GM12878 (cell line): ENCODE data around the gene PRL. TPM values are rescaled to one million over a fixed set of nuclear protein-coding genes. Genes with fewer than 3 reads are reported as not detected.

Source experiments
- ATAC-seq: fragments of 200-7000 bp; cut with Tn5 transposase; 3 replicates; pipeline ENCODE4 v1.9.1; 2020; ENCODE audit warnings: mild to moderate bottlenecking, moderate library complexity
- BruUV-seq: library from RNA; stranded (reverse); fragments of 400-500 nt; replicated peaks from 2 replicates; lab custom pipeline; 2021; lab: Mats Ljungman, UMichigan
- CTCF ChIA-PET: fragments of 300-600 bp; sonication (Branson Sonifier 250); formaldehyde crosslinking; extraction: SDS; loops from one replicate; lab custom pipeline; 2021; ENCODE audit warnings: inconsistent platforms; lab: Yijun Ruan, JAX
- POLR2A ChIA-PET: fragments of 350-600 bp; formaldehyde crosslinking; extraction: SDS; loops from one replicate; lab custom pipeline; 2021; ENCODE audit warnings: inconsistent platforms; lab: Charles Lee
- RAD21 ChIA-PET: fragments of 300-600 bp; sonication (Branson Sonifier 250); formaldehyde crosslinking; loops from one replicate; lab custom pipeline; 2023; ENCODE audit warnings: antibody characterized with exemption; ENCODE audit not compliant: unreplicated experiment; lab: Charles Lee
- SMC1A ChIA-PET: fragments of 300-600 bp; sonication (Branson Sonifier 250); formaldehyde crosslinking; loops from one replicate; lab custom pipeline; 2023; ENCODE audit not compliant: unreplicated experiment, uncharacterized antibody; lab: Charles Lee
- DNase-seq: peaks from one replicate; pipeline ENCODE4 v3.0.0-alpha.2; 2011; ENCODE audit warnings: low read depth, low spot score
- FAIRE-seq: peaks from 3 replicates; lab custom pipeline; 2011; peaks lifted over from hg19 to GRCh38; lab: Jason Lieb, UNC
- H2AFZ ChIP-seq: 2 replicates; pipeline ENCODE4 v1.6.0; 2011; ENCODE audit warnings: low read depth, low read length, control low read depth; ENCODE audit not compliant: control insufficient read depth
- H3K27ac ChIP-seq: 2 replicates; pipeline ENCODE4 v1.5.1; 2011; ENCODE audit warnings: control low read depth; ENCODE audit not compliant: control insufficient read depth, insufficient read depth
- H3K27me3 ChIP-seq, 2 experiments: replicated peaks in 1 of 2; 2 replicates each; pipeline versions ENCODE4 v1.6.0 to v1.6.1; 2011; ENCODE audit warnings: low read length in 1 of 2; ENCODE audit not compliant: control insufficient read depth in 2 of 2, insufficient read depth in 2 of 2
- H3K36me3 ChIP-seq, 2 experiments: 2 replicates each; pipeline ENCODE4 v1.5.1; 2011; ENCODE audit warnings: low read length in 1 of 2; ENCODE audit not compliant: control insufficient read depth in 2 of 2, insufficient read depth in 2 of 2
- H3K4me1 ChIP-seq: 2 replicates; pipeline ENCODE4 v1.6.1; 2011; ENCODE audit warnings: mild to moderate bottlenecking, low read length, moderate library complexity, mixed read lengths; ENCODE audit not compliant: control insufficient read depth, insufficient read depth
- H3K4me2 ChIP-seq: 2 replicates; pipeline ENCODE4 v1.6.0; 2011; ENCODE audit warnings: control low read depth; ENCODE audit not compliant: control insufficient read depth, insufficient read depth
- H3K4me3 ChIP-seq: fragments of 200-600 bp; sonication (generic); 2 replicates; pipeline ENCODE4 v1.5.1; 2016
- H3K79me2 ChIP-seq: 2 replicates; pipeline ENCODE4 v1.6.0; 2011; ENCODE audit warnings: low read length; ENCODE audit not compliant: control insufficient read depth, insufficient read depth
- H3K9ac ChIP-seq: 2 replicates; pipeline ENCODE4 v1.8.0; 2011; ENCODE audit warnings: low read length, control low read depth, mixed read lengths; ENCODE audit not compliant: control insufficient read depth, insufficient read depth
- H3K9me3 ChIP-seq: replicated peaks from 3 replicates; pipeline ENCODE4 v1.5.1; 2011; ENCODE audit warnings: mild to moderate bottlenecking, low read length; ENCODE audit not compliant: control insufficient read depth, insufficient read depth
- H4K20me1 ChIP-seq: 2 replicates; pipeline ENCODE4 v1.6.0; 2011; ENCODE audit not compliant: control insufficient read depth, insufficient read depth
- FOS ChIP-seq: IDR thresholded peaks from 3 replicates; pipeline ENCODE4 v1.6.1; 2011; ENCODE audit warnings: borderline replicate concordance; ENCODE audit not compliant: insufficient read length; ENCODE audit errors: extremely low read depth
- IKZF1 ChIP-seq: fragments of 450-650 bp; conservative IDR thresholded peaks from 2 replicates; pipeline ENCODE4 v1.6.1; 2017; ENCODE audit warnings: antibody characterized with exemption, mild to moderate bottlenecking
- LARP7 ChIP-seq: fragments of 450-650 bp; IDR thresholded peaks from 2 replicates; pipeline ENCODE4 v1.6.1; 2017; ENCODE audit warnings: mild to moderate bottlenecking
- NKRF ChIP-seq: fragments of 450-650 bp; conservative IDR thresholded peaks from 2 replicates; pipeline ENCODE4 v1.6.1; 2017; ENCODE audit warnings: mild to moderate bottlenecking, moderate library complexity
- NR2C2 ChIP-seq: IDR thresholded peaks from 2 replicates; pipeline ENCODE4 v1.6.1; 2011; ENCODE audit warnings: borderline replicate concordance, low read depth; ENCODE audit not compliant: control insufficient read depth, insufficient read length
- WGBS: methylation state at CpG from one replicate; pipeline ENCODE4 v1.1.6; 2016; ENCODE audit warnings: low lambda C conversion rate; ENCODE audit not compliant: insufficient replicate concordance, insufficient coverage; ENCODE audit errors: missing lambda C conversion rate; 5-methylcytosine and 5-hydroxymethylcytosine counted together
- in situ Hi-C: fragments of 300-500 bp; cut with MboI; formaldehyde crosslinking; loops from 9 replicates; pipeline ENCODE4 v1.14.3; 2018; ENCODE audit warnings: mixed read lengths
- intact Hi-C: fragments of 100-400 bp; cut with micrococcal nuclease; formaldehyde crosslinking; loops from one replicate; pipeline ENCODE4 v1.14.2; 2022; ENCODE audit not compliant: unreplicated experiment
- polyA plus RNA-seq, 11 experiments: library from polyadenylated mRNA; depleted of rRNA in 4 of 11; unstranded in 6 of 11; stranded (reverse) in 5 of 11; fragments of >200 nt; fragmentation: Nextera tagmentation in 4 of 11; fragmentation: Illumina TruSeq in 1 of 11; extraction: Ambion mirVana in 4 of 11; extraction: Trizol in 1 of 11; gene quantifications; 1 replicate in 1 of 11; 2 replicates in 10 of 11; pipeline versions ENCODE4 v1.2.1 to v1.2.3, GENCODE V29; 2011 to 2016; ENCODE audit warnings: inconsistent platforms in 2 of 11, missing spikeins in 2 of 11, low read depth in 1 of 11
- total RNA-seq, 4 experiments: library from RNA; depleted of rRNA in 3 of 4; stranded (reverse); fragments of >200 nt in 3 of 4; fragmentation: Illumina TruSeq in 1 of 4; extraction: Trizol in 1 of 4; gene quantifications; 2 replicates each; pipeline versions ENCODE4 v1.2.1 to v1.2.3, GENCODE V29; 2013 to 2021

PRL gene
- total and polyA plus RNA-seq, 10 of the 15 experiments (the other 5 are each of a cell fraction or from before 2014, with no cell fraction given): 0.05 to 34.9 (median 23.5) TPM

- intact Hi-C loops: no loop called here
- ATAC-seq (no peak), FAIRE-seq (no peak), DNase-seq (no peak)
- H3K27me3 ChIP-seq: no peaks in the 10 kb centered on the region
- in situ Hi-C loops: no loop called here
- H3K79me2 ChIP-seq: no peaks in the 10 kb centered on the region
- no TSS peak for BruUV-seq
- TF ChIP-seq NR2C2 (no peak), NKRF (no peak)
- RAD21 ChIA-PET: no interaction called here
- peaks cover 5% of the 10 kb centered on the region; the same call in 2 of the 3 replicates for H3K9me3 ChIP-seq
- no peaks in the 10 kb centered on the region for H4K20me1 ChIP-seq
- SMC1A ChIA-PET: interaction anchor here (0.6 to 1.2 kb wide), 3 partner anchors 14 to 208 kb away, joined by 3 to 6 read pairs (median 3); no protein-coding TSS in a partner anchor
- no peak overlapping the region for H3K4me2 ChIP-seq
- H3K36me3 ChIP-seq: no peaks in the 10 kb centered on the region
- H3K27ac ChIP-seq: no peak overlapping the region
- CTCF ChIA-PET: interaction anchor here (0.6 kb wide), 1 partner anchor 25 kb away, joined by 3 read pairs; no protein-coding TSS in a partner anchor
- POLR2A ChIA-PET: no interaction called here
- no peaks in the 10 kb centered on the region for H3K4me1 ChIP-seq
- 0% methylated on average over 2 of the region's 2 CpGs for WGBS
- no peak overlapping the region for H2AFZ ChIP-seq
- H3K9ac ChIP-seq: no peak overlapping the region
- no peak overlapping the region for H3K4me3 ChIP-seq
Observed at GRCh38 chr6:22313796-22314195, 17.0 kb upstream of the PRL start.

- Histone ChIP-seq H3K9ac (no peak overlapping the region), H3K79me2 (no peaks in the 10 kb centered on the region), H4K20me1 (no peaks in the 10 kb centered on the region), H3K36me3 (no peaks in the 10 kb centered on the region), H3K4me1 (no peaks in the 10 kb centered on the region), H3K9me3 (peaks cover 5% of the 10 kb centered on the region; the same call in 2 of the 3 replicates), H3K27me3 (no peaks in the 10 kb centered on the region), H3K4me2 (no peak overlapping the region), H2AFZ (no peak overlapping the region), H3K4me3 (no peak overlapping the region), H3K27ac (no peak overlapping the region)
- FAIRE-seq: no peak
- POLR2A ChIA-PET: no interaction called here
- no TSS peak for BruUV-seq
- intact Hi-C loops (no loop called here), in situ Hi-C loops (no loop called here)
- DNase-seq: no peak
- TF ChIP-seq IKZF1 (no peak), LARP7 (no peak), FOS (no peak)
- SMC1A ChIA-PET: no interaction called here
- RAD21 ChIA-PET: no interaction called here
- CTCF ChIA-PET: no interaction called here
- 2% methylated on average over 2 of the region's 2 CpGs for WGBS
- no peak for ATAC-seq
Observed at GRCh38 chr6:22308939-22309338, 12.1 kb upstream of the PRL start.
